BE2C (cell line): ENCODE results near the gene RBM44.
A peak's percentile ranks its signal among the peaks of the same experiment; 100 is the strongest.

ENCODE experiments used
- DNase-seq: peaks from one replicate; pipeline ENCODE4 v3.0.0-alpha.2; 2020
- H3K27me3 ChIP-seq: fragments of 250-450 bp; sonication (Bioruptor Pico); 2 replicates; pipeline ENCODE4 v1.5.1; 2020; ENCODE audit warnings: mild to moderate bottlenecking
- H3K36me3 ChIP-seq: fragments of 250-450 bp; sonication (Bioruptor Pico); 2 replicates; pipeline ENCODE4 v1.5.1; 2020; ENCODE audit warnings: mild to moderate bottlenecking
- H3K4me1 ChIP-seq: fragments of 250-450 bp; sonication (Bioruptor Pico); 2 replicates; pipeline ENCODE4 v1.5.1; 2020
- H3K4me3 ChIP-seq: 2 replicates; pipeline ENCODE4 v1.5.1; 2011; ENCODE audit warnings: low read depth, low read length
- H3K9me3 ChIP-seq: fragments of 250-450 bp; sonication (Bioruptor Pico); 2 replicates; pipeline ENCODE4 v1.5.1; 2020
- TF ChIP-seq, protein P1 (sequence below): IDR thresholded peaks from 2 replicates; pipeline ENCODE4 v1.5.1; 2012; ENCODE audit warnings: mild to moderate bottlenecking, low read depth, low read length

The RBM44 gene

DNA sequence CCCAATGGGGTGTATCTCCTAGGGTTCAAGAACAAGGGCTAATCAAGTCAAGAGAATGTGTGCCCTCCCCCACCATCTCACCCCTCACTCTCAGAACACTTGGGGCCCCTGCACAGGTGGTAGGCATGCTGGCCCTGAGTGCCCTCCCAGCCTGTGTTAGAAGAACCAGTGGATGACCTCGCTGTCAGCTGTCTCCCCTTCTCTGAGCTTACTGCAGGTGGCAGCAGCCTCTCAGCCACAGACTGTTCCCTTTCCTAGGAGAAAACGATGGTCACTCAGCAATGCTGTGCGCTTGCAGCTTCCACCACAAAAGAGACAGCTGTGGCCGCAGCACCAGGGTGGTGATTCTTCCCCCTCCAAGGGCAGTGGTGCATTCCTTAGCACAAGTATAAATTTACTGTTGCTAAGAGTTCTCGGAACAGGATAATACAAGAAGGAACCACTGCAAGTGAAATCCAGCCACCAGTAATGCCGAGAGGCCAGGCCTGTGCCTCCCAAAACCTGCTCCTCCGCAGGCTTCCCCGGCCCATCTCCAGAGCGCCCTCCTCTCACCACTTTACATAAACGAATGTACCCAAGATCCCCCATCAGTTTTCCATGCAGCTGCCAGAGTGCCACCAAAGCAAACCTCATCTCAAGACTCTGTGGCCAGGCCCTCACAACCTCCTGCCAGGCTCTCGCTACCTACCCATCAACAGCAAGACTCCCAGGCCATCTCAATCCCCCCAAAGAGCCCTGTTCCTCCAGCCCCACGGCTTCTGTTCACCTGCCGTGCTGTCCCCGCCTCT is 59.9 kb downstream of the RBM44 start:
- Histone ChIP-seq H3K9me3 (no peaks in the 10 kb centered on the region), H3K27me3 (peaks cover 2% of the 10 kb centered on the region; the same call in 1 of the 2 replicates), H3K4me1 (peaks cover 19% of the 10 kb centered on the region), H3K4me3 (peak overlapping the region; percentile 90), H3K36me3 (no peaks in the 10 kb centered on the region)
- TF ChIP-seq, protein P1, sequence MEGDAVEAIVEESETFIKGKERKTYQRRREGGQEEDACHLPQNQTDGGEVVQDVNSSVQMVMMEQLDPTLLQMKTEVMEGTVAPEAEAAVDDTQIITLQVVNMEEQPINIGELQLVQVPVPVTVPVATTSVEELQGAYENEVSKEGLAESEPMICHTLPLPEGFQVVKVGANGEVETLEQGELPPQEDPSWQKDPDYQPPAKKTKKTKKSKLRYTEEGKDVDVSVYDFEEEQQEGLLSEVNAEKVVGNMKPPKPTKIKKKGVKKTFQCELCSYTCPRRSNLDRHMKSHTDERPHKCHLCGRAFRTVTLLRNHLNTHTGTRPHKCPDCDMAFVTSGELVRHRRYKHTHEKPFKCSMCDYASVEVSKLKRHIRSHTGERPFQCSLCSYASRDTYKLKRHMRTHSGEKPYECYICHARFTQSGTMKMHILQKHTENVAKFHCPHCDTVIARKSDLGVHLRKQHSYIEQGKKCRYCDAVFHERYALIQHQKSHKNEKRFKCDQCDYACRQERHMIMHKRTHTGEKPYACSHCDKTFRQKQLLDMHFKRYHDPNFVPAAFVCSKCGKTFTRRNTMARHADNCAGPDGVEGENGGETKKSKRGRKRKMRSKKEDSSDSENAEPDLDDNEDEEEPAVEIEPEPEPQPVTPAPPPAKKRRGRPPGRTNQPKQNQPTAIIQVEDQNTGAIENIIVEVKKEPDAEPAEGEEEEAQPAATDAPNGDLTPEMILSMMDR, result peak; percentile 98
- peak; percentile 83 for DNase-seq

GRCh38 chr2:237859082-237859433 is 60.5 kb downstream of the RBM44 start:
- TF ChIP-seq, protein P1, result no peak
- no peak for DNase-seq
- H3K27me3 ChIP-seq, result peaks cover 2% of the 10 kb centered on the region; the same call in 1 of the 2 replicates
- no peaks in the 10 kb centered on the region for H3K9me3 ChIP-seq
- peak overlapping the region; percentile 90 for H3K4me3 ChIP-seq
- peaks cover 19% of the 10 kb centered on the region for H3K4me1 ChIP-seq
- no peaks in the 10 kb centered on the region for H3K36me3 ChIP-seq

DNA sequence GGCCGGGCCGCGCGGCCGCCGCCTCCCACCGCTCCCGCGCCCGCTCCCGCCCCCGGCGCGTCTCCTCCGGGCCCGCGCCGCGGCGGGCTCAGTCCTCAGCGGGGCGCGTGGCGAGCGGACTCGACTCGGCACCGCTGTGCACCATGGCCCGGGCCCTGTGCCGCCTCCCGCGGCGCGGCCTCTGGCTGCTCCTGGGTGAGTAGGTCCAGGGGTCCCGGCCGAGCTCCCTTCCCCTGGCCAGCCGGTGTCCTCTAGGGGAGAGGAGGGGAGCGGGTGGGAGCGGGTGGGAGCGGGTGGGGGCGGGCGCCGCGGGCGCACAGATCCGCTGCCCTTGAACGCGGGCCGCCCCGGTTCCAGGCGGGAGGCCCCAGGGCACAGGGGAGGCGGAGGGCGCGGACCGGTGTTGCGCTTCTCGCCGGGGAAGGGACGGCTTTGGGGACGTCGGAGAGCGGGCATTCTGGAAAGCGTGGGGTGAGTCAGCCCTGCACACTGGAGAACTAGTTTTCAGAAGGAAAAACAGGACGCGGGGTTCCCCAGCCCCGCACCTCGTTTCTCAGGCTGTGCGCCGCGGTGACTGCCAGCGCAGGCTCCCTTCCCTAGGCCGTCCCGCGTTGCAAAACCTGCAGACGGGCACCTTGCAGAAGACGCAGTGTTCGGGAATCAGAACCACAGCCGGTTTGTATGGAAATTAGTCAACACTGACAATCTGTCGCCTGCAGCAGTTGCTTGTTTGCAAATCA is 61.1 kb downstream of the RBM44 start, which contains the start of gene RAMP1:
TSS of gene RAMP1 (plus strand) at position 91 of the 740 bp plus-strand sequence. CDS start at position 144, 53 bp downstream.
- DNase-seq, result no peak
- Histone ChIP-seq H3K9me3 (no peaks in the 10 kb centered on the region), H3K4me1 (peaks cover 25% of the 10 kb centered on the region), H3K36me3 (0 out of 2 replicates have a peak, but pooled peaks cover 3% of the 10 kb centered on the region), H3K4me3 (peak within 1 kb of the TSS; percentile 90), H3K27me3 (peaks cover 2% of the 10 kb centered on the region; the same call in 1 of the 2 replicates)
- TF ChIP-seq, protein P1, result no peak

DNA sequence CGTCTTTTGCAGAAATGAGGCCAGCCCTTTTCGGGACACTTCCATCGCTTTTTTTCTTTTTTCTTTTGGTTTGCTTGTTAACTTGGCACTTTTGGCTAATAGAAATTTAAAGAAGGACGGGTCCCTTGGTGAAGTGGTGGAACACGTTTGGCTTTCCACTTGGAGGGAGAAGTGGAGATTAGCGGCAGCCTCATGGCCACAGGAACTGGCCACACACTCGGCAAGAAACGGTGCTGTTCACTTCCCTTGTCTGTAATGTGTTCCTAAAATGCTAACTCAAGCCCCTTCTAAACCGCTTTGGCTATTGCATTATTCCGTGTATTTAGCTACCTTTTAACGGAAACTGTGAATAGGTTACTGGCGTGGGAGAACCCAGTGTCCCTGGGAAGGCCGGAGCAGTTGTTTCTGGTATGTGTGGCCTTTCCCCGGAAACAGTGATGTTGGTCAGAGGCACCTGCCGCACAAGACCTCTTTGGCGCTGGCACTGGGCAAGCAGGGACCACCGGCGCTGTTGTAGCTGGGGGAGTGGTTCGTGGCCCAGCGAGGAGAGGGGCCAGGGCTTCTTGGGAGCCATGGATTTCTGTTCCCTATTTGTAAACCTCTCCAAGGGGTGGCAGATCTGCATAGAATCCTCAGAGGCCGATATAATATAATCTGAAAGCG is 61.8 kb downstream of the RBM44 start:
- Histone ChIP-seq H3K36me3 (0 out of 2 replicates have a peak, but pooled peaks cover 4% of the 10 kb centered on the region), H3K9me3 (no peaks in the 10 kb centered on the region), H3K27me3 (peaks cover 2% of the 10 kb centered on the region; the same call in 1 of the 2 replicates), H3K4me3 (peak overlapping the region; percentile 90), H3K4me1 (peaks cover 30% of the 10 kb centered on the region)
- TF ChIP-seq, protein P1, result no peak
- no peak for DNase-seq

GRCh38 chr2:237861875-237862527 is 63.4 kb downstream of the RBM44 start:
- Histone ChIP-seq H3K4me3 (peak overlapping the region; percentile 15; the same call in 1 of the 2 replicates), H3K36me3 (0 out of 2 replicates have a peak, but pooled peaks cover 4% of the 10 kb centered on the region), H3K4me1 (peaks cover 39% of the 10 kb centered on the region), H3K27me3 (peaks cover 2% of the 10 kb centered on the region; the same call in 1 of the 2 replicates), H3K9me3 (no peaks in the 10 kb centered on the region)
- TF ChIP-seq, protein P1, result no peak
- no peak for DNase-seq
